Vagina (tissue), 2 donors: ENCODE measurements around the gene C7.

Experiments
- CTCF ChIP-seq, 3 experiments: fragments of 450-650 bp in 2 of 3; fragments of 200-600 bp in 1 of 3; sonication (generic) in 1 of 3; IDR thresholded peaks; one replicate each; pipeline ENCODE4 v1.5.1; 2017 to 2019; ENCODE audit warnings: antibody characterized with exemption in 3 of 3, mild to moderate bottlenecking in 2 of 3, moderate library complexity in 2 of 3
- POLR2AphosphoS5 ChIP-seq, 2 donors: sonication (generic); formaldehyde crosslinking; IDR thresholded peaks; one replicate each; pipeline ENCODE4 v1.9.0; 2017; ENCODE audit warnings: antibody characterized with exemption in 2 of 2, mild to moderate bottlenecking in 2 of 2, low read depth in 1 of 2; ENCODE audit not compliant: insufficient read depth in 1 of 2

DNA sequence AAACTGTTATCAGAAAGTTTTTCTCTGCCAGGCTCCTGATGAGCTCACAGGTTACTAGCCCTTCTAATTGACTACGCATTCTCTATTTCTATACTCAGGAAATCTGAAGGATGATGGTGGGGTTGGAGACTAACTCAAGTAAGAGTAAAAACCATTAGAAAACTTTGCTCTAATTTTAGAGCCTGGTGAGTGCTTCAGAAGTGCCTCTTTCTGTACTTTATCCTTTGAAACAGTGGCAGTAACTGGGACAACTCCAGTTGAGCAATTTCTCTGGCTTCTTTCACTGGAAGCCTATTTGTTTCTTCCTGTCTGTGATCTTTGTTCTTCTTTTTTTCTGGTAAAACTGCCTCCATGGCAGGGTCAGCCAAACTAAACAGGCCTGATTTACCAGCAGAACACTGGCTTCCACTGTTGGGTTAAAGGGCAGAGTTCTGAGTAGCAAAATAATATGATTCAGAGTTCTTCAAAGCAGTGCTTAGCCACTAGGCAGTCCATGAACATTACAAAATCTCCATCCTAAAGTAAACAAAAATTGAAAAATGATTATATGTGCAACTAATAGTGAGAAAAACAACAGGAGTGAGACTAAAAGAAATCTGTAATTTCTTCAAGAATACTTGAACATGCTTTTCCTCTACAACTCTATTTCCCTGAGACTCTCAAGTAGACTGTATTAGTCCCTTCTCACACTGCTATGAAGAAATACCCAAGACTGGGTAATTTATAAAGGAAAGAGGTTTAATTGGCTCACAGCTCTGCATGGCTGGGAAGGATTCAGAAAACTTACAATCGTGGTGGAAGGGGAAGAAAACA, 82.1 kb downstream of the C7 start:
- TF ChIP-seq CTCF (IDR thresholded peaks at IDR 0.05) (no peak), POLR2AphosphoS5 (IDR thresholded peaks at IDR 0.05; ENCODE audit: insufficient read depth in 1 of 2, low read depth in 1 of 2) (peak; percentile 48 to 92)
